NOMO-1 treated with DMSO at 0.1 percent for 48 hours (cell line): ENCODE measurements around the gene HINT2.
A peak's percentile ranks its signal among the peaks of the same experiment; 100 is the strongest.

Experiments used
- DNase-seq: peaks from one replicate; lab custom pipeline; 2025; ENCODE audit not compliant: unreplicated experiment; lab: John Stamatoyannopoulos, UW

The HINT2 gene

GRCh38 chr9:35811381-35812024 lies 3.3 kb downstream of the HINT2 start:
- no peak for DNase-seq

GRCh38 chr9:35810122-35810521 lies 4.7 kb downstream of the HINT2 start:
- no peak for DNase-seq

GRCh38 chr9:35808433-35808832 lies 6.4 kb downstream of the HINT2 start:
- DNase-seq = no peak

GRCh38 chr9:35806101-35806500 lies 8.7 kb downstream of the HINT2 start:
- no peak for DNase-seq

GRCh38 chr9:35801328-35802128 lies 13.3 kb downstream of the HINT2 start:
- DNase-seq = no peak

- no peak for DNase-seq
Observed at GRCh38 chr9:35800530-35800929, 14.3 kb downstream of the HINT2 start.

GRCh38 chr9:35798658-35799374 lies 16.0 kb downstream of the HINT2 start:
- DNase-seq = no peak

- DNase-seq = no peak
Observed at GRCh38 chr9:35797311-35798109, 17.3 kb downstream of the HINT2 start.

GRCh38 chr9:35795695-35796094 lies 19.1 kb downstream of the HINT2 start:
- no peak for DNase-seq

- no peak for DNase-seq
Observed at GRCh38 chr9:35793461-35793860, 21.4 kb downstream of the HINT2 start.

- no peak for DNase-seq
Observed at GRCh38 chr9:35792826-35793225, 22.0 kb downstream of the HINT2 start.

- DNase-seq = no peak
Observed at GRCh38 chr9:35792024-35792813, 22.6 kb downstream of the HINT2 start.

- no peak for DNase-seq
Observed at GRCh38 chr9:35791297-35791921, 23.4 kb downstream of the HINT2 start, which contains the start of gene NPR2. TSS of gene NPR2 (plus strand) at chr9:35791591. CDS start at chr9:35792409, 818 bp downstream.

GRCh38 chr9:35790385-35791296 lies 24.2 kb downstream of the HINT2 start:
- DNase-seq = peak; percentile 74

- DNase-seq = no peak
Observed at GRCh38 chr9:35790025-35790384, 24.8 kb downstream of the HINT2 start.

GRCh38 chr9:35789541-35789940 lies 25.3 kb downstream of the HINT2 start:
- no peak for DNase-seq

GRCh38 chr9:35783418-35783817 lies 31.4 kb downstream of the HINT2 start:
- no peak for DNase-seq

GRCh38 chr9:35781066-35781465 lies 33.8 kb downstream of the HINT2 start:
- no peak for DNase-seq

- no peak for DNase-seq
Observed at GRCh38 chr9:35778496-35778895, 36.3 kb downstream of the HINT2 start.
